Dedifferentiated amniotic fluid mesenchymal stem cell (primary cell): ENCODE data around the gene GABRQ.
"Not testable (repeated sequence)": the region's sequence is repeated elsewhere in the genome, so short reads cannot be mapped to it uniquely, and the experiment has no call there.

ENCODE experiments used
- DNase-seq: peaks from one replicate; pipeline ENCODE4 v3.0.0-alpha.2; 2016; ENCODE audit errors: extremely low spot score

The GABRQ gene

DNA sequence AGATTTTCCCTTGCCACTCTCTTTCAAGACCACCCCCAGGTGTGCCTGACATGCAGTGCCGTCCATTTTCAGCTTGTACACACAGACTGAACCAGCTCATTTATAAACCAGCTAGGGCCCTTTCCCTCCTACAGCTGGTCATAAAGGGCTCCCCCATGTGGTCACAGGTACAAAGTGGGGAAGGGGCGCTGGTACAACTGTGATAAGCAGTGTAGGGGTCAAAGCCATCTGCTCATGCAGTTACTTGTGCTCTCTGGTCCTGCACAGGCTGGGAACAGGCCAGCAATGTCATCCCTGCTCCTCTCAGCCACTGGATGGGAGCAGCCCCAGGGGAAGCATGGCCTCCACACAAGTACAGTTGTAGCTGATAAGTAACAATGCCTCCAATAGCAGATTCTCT, 20.6 kb downstream of the GABRQ start:
- no peak for DNase-seq

DNA sequence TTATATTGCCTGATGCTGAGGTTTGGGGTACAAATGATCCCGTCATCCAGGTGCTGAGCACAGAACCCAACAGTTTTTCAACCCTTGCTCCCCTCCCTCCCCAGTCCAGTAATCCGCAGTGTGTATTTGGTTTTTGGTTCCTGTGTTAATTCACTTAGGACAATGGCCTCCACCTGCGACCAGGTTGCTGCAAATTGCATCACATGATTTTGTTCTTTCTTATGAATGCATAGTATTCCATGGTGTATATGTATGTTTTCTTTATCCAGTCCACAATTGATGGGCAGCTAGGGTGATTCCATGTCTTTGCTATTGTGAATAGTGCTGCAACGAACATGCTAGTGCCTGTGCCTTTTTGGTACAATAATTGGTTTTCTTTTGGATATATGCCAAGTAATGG, 25.4 kb downstream of the GABRQ start:
- DNase-seq, result no peak

DNA sequence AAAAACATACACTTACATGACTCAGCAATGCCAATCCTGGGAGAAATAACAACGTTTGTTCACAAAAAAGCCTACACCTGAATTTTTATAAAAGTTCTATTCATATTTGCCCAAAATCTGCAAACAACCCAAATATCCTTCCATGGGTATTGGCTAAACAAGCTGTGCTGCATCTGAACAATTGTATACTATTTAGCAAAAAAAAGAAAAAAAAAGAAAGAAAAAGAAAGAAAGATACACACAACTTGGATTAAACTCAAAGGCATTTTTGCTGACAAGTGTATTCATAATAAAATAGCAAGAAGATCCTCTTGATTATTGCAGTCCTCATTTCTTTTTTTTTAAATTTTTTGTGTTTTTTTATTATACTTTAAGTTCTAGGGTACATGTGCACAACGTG, 36.4 kb downstream of the GABRQ start:
- no peak for DNase-seq

DNA sequence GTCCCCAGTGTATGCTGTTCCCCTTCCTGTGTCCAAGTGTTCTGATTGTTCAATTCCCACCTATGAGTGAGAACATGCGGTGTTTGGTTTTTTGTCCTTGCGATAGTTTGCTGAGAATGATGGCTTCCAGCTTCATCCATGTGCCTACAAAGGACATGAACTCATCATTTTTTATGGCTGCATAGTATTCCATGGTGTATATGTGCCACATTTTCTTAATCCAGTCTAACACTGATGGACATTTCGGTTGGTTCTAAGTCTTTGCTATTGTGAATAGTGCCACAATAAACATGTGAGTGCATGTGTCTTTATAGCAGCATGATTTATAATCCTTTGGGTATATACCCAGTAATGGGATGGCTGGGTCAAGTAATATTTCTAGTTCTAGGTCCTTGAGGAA, 37.0 kb downstream of the GABRQ start:
- DNase-seq, result not testable (repeated sequence)

DNA sequence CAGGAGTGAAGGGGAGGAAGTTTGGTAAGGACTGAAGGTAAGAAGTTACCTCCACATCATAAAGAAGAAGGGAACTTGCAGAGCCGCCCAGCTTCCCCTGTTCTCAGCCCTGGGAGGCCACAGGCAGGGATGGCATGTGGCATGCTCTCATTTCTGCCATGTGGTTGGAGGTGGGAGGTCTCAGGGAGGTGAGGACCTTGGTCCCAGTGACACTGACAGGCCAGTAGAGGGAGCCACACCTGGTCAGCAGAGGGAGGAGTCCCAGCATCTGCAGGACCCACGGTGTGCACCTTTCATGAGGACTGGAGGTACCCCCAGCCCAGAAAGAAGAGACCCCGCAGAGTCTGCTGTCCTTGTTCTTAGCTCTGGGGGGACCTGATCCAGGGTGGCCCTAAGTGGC, 43.3 kb downstream of the GABRQ start:
- not testable (repeated sequence) for DNase-seq

DNA sequence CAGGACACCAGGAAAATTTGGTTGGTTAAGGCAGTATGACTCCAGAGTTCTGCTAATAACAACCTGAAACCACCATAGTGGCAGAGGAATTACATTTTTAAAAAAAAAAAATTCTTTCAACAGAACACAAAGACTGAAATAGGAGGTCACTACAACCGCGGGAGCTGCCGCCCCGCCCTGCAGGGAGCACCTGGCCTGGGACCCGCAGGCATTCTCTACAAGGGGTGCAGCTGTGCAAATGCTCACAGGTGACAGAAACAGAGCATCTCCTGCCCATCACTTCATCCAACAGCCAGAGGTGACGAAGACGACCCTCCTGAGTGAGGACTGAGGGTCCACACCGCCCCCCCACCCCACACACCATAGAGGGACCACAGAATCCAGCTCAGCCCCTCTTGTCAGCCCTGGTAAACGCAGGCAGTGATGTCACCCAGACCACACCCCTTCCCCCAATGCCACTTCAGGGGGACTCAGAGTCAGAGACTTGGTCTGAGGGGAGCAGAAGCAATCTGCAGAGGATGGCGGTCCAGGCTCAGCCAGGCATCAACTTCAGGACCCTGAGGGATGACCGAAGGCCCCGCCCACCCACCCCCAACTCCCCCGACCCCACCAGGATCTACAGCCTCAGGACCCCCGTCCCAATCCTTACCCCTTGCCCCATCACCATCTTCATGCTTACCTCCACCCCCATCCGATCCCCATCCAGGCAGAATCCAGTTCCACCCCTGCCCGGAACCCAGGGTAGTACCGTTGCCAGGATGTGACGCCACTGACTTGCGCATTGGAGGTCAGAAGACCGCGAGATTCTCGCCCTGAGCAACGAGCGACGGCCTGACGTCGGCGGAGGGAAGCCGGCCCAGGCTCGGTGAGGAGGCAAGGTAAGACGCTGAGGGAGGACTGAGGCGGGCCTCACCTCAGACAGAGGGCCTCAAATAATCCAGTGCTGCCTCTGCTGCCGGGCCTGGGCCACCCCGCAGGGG, 60.5 kb downstream of the GABRQ start, which contains the start of gene MAGEA3:
Gene MAGEA3, plus strand, starts transcription at position 843 of the 980 bp plus-strand sequence. CDS start 2,039 bp downstream, outside the sequence.
- DNase-seq, result not testable (repeated sequence)

DNA sequence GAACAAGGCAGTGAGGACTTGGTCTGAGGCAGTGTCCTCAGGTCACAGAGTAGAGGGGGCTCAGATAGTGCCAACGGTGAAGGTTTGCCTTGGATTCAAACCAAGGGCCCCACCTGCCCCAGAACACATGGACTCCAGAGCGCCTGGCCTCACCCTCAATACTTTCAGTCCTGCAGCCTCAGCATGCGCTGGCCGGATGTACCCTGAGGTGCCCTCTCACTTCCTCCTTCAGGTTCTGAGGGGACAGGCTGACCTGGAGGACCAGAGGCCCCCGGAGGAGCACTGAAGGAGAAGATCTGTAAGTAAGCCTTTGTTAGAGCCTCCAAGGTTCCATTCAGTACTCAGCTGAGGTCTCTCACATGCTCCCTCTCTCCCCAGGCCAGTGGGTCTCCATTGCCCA, 62.7 kb downstream of the GABRQ start:
- not testable (repeated sequence) for DNase-seq

DNA sequence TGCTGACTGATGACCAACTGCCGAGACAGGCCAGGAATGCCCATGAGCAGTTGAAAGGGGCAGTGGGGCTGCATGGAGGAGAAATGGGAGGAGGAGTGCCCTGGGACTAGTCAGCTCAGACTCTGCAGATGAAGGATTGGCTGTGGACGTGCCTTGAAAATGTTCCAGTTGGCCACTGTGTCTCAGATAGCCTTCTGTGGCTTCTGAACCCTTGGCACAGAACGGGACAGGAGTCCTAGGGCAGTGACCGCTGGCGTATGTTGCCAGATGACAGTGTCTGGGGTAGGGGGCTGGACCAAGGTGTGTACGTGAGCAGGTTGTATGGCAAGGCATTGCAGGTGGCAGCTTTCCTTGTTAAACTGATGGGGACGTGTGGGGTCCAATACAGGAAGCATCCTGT, 68.8 kb downstream of the GABRQ start:
- not testable (repeated sequence) for DNase-seq
